ENCODE measurements around the gene TMEM163. TPM values are rescaled to one million over a fixed set of nuclear protein-coding genes. Genes with fewer than 3 reads are reported as not detected.

The TMEM163 gene
- total and polyA plus RNA-seq, 2 of the 13 experiments (the other 11 are each of a cell fraction or from before 2014, with no cell fraction given) = 0.05 TPM; not detected in 1

- no peak for TF ChIP-seq THAP9 (CRISPR knock-in tag; IDR thresholded peaks at IDR 0.05; ENCODE audit: borderline replicate concordance)
- TF ChIP-seq ZSCAN9 (CRISPR knock-in tag; IDR thresholded peaks at IDR 0.05; ENCODE audit: borderline replicate concordance) = no peak
Measured at GRCh38 chr2:134499307-134499926, 219.4 kb downstream of the TMEM163 start (continued).

- TF ChIP-seq ZZZ3 (CRISPR knock-in tag; IDR thresholded peaks at IDR 0.05; ENCODE audit: borderline replicate concordance) (no peak), ZNF274 (CRISPR knock-in tag; IDR thresholded peaks at IDR 0.05) (0 out of 2 replicates have a peak, but pooled peaks have one; percentile 24), JDP2 (CRISPR knock-in tag; IDR thresholded peaks at IDR 0.05; ENCODE audit: borderline replicate concordance) (no peak), ZNF275 (CRISPR knock-in tag; IDR thresholded peaks at IDR 0.05; ENCODE audit: borderline replicate concordance) (no peak), PBX3 (CRISPR knock-in tag; IDR thresholded peaks at IDR 0.05; ENCODE audit: borderline replicate concordance) (no peak), E2F1 (CRISPR knock-in tag; IDR thresholded peaks at IDR 0.05) (no peak), ZMAT3 (CRISPR knock-in tag; conservative IDR thresholded peaks at IDR 0.05) (no peak)
- Histone ChIP-seq H3K4me1 (ENCODE audit: insufficient read depth, low read length) (no peaks in the 10 kb centered on the region), H3K79me2 (ENCODE audit: insufficient read depth, low read length) (no peaks in the 10 kb centered on the region), H3K27ac (ENCODE audit: extremely low read length, insufficient read depth, low read length) (no peak overlapping the region), H4K20me1 (ENCODE audit: insufficient read depth, low read length) (no peaks in the 10 kb centered on the region), H2AFZ (ENCODE audit: low read length) (no peak overlapping the region), H3K27me3 (ENCODE audit: control insufficient read depth in 1 of 2, insufficient read depth in 2 of 2, low read length in 2 of 2) (peaks cover 5 to 39% of the 10 kb centered on the region in 2 experiments), H3K4me2 (ENCODE audit: low read depth, low read length) (no peak overlapping the region), H3K9ac (ENCODE audit: insufficient read depth, low read depth, low read length) (no peak overlapping the region), H3K9me3 (ENCODE audit: low read length) (no peaks in the 10 kb centered on the region), H3K4me3 (replicated peaks in 1 of 3; ENCODE audit: insufficient read depth in 1 of 3, low read depth in 2 of 3, low read length in 3 of 3) (no peak overlapping the region), H3K36me3 (replicated peaks in 1 of 2; ENCODE audit: control insufficient read depth in 1 of 2, insufficient read depth in 2 of 2, low read length in 2 of 2) (no peaks in the 10 kb centered on the region)
- in situ Hi-C loops (cut with HindIII; ENCODE audit: extremely low pct_ligation_motif_present, low pct_unique_long_range_greater_than_20kb) (no loop called here), intact Hi-C loops (cut with micrococcal nuclease; ENCODE audit: unreplicated experiment) (no loop called here)
- no TSS peak for BruUV-seq (replicated peaks)
- FAIRE-seq (no peak), ATAC-seq (no peak), DNase-seq (ENCODE audit: low spot score) (no peak)
- POLR2A ChIA-PET = no interaction called here
- CTCF ChIA-PET (ENCODE audit: low intra/inter-chr PET ratio, low total read pairs) = no interaction called here
- WGBS (ENCODE audit: low lambda C conversion rate) = 25% methylated on average over 7 of the region's 7 CpGs
Measured at GRCh38 chr2:134498654-134499053, 220.1 kb downstream of the TMEM163 start.

Data from HepG2 (cell line).